A549 (cell line): ENCODE results near the gene CHST11. TPM values are rescaled to one million over a fixed set of nuclear protein-coding genes. Genes with fewer than 3 reads are reported as not detected.

ENCODE experiments used
- ATAC-seq, 2 experiments: fragments of 200-7000 bp in 1 of 2; fragments of >200 bp in 1 of 2; cut with Nextera tagmentation in 1 of 2; cut with Tn5 transposase in 1 of 2; 3 replicates each; pipeline versions ENCODE4 v1.8.0 to v1.9.1; 2018 to 2020; ENCODE audit warnings: mild to moderate bottlenecking in 1 of 2, moderate library complexity in 1 of 2
- CTCF ChIA-PET: fragments of 300-600 bp; sonication (Branson Sonifier 250); formaldehyde crosslinking; extraction: SDS; loops from one replicate; lab custom pipeline; 2021; ENCODE audit warnings: antibody characterized with exemption, inconsistent platforms; lab: Yijun Ruan, JAX
- POLR2A ChIA-PET: fragments of 350-600 bp; formaldehyde crosslinking; extraction: SDS; loops from one replicate; lab custom pipeline; 2021; ENCODE audit warnings: antibody characterized with exemption, inconsistent platforms; lab: Yijun Ruan, JAX
- DNase-seq, 2 experiments: peaks; one replicate each; pipeline versions ENCODE4 v3.0.0 to v3.0.0-alpha.2; 2011 to 2016; ENCODE audit warnings: low read depth in 1 of 2, low spot score in 1 of 2
- FAIRE-seq: peaks from 2 replicates; lab custom pipeline; 2011; peaks lifted over from hg19 to GRCh38; lab: Jason Lieb, UNC
- H3K27ac ChIP-seq, 2 experiments: fragments of >200 bp; sonication (Bioruptor Twin); formaldehyde crosslinking; 3 replicates each; pipeline ENCODE4 v1.5.1; 2016 to 2017
- H3K4me1 ChIP-seq: fragments of >200 bp; sonication (Bioruptor Twin); formaldehyde crosslinking; 3 replicates; pipeline ENCODE4 v1.6.1; 2016
- H3K4me2 ChIP-seq: fragments of >200 bp; sonication (Bioruptor Twin); formaldehyde crosslinking; 3 replicates; pipeline ENCODE4 v1.6.1; 2016
- H3K4me3 ChIP-seq: fragments of >200 bp; sonication (Bioruptor Twin); formaldehyde crosslinking; 3 replicates; pipeline ENCODE4 v1.5.1; 2016
- H3K9me3 ChIP-seq: fragments of >200 bp; sonication (Bioruptor Twin); formaldehyde crosslinking; 3 replicates; pipeline ENCODE4 v1.6.1; 2016
- BHLHE40 ChIP-seq: IDR thresholded peaks from 2 replicates; pipeline ENCODE4 v1.6.1; 2012; ENCODE audit warnings: low read depth, low read length, inconsistent platforms
- CBX2 ChIP-seq: fragments of 200-600 bp; sonication (generic); IDR thresholded peaks from 2 replicates; pipeline ENCODE4 v1.6.1; 2016; ENCODE audit warnings: low read depth, mild to moderate bottlenecking, borderline replicate concordance
- EHF ChIP-seq: fragments of 250-450 bp; sonication (Bioruptor Pico); IDR thresholded peaks from 2 replicates; pipeline ENCODE4 v1.5.0; 2020; ENCODE audit warnings: mild to moderate bottlenecking
- EHMT2 ChIP-seq: fragments of 200-600 bp; sonication (generic); IDR thresholded peaks from 2 replicates; pipeline ENCODE4 v1.6.1; 2016; ENCODE audit warnings: antibody characterized with exemption, low read depth, mild to moderate bottlenecking, moderate library complexity
- ESRRA ChIP-seq: fragments of 150-350 bp; IDR thresholded peaks from 2 replicates; pipeline ENCODE4 v1.6.1; 2014; ENCODE audit warnings: mild to moderate bottlenecking, low read length, borderline replicate concordance
- HEYL ChIP-seq: fragments of 250-450 bp; sonication (Bioruptor Pico); IDR thresholded peaks from 2 replicates; pipeline ENCODE4 v1.8.0; 2021; ENCODE audit warnings: mild to moderate bottlenecking, moderate library complexity
- KDM5A ChIP-seq: fragments of 200-600 bp; sonication (generic); IDR thresholded peaks from 2 replicates; pipeline ENCODE4 v1.6.1; 2016; ENCODE audit warnings: antibody characterized with exemption, mild to moderate bottlenecking
- MAZ ChIP-seq: fragments of 150-350 bp; IDR thresholded peaks from 2 replicates; pipeline ENCODE4 v1.6.1; 2014; ENCODE audit warnings: antibody characterized with exemption, low read depth, low read length, borderline replicate concordance
- MYC ChIP-seq: IDR thresholded peaks from 2 replicates; pipeline ENCODE4 v1.6.1; 2012; ENCODE audit warnings: mild to moderate bottlenecking, inconsistent platforms, low read length, improper control_type of control experiment, borderline replicate concordance
- NR3C1 ChIP-seq: fragments of >200 bp; sonication (Bioruptor Twin); formaldehyde crosslinking; IDR thresholded peaks from 3 replicates; pipeline ENCODE4 v1.6.1; 2017
- POLR2AphosphoS2 ChIP-seq: conservative IDR thresholded peaks from 2 replicates; pipeline ENCODE4 v1.6.1; 2012; ENCODE audit warnings: low read length, improper control_type of control experiment, inconsistent platforms
- RFX5 ChIP-seq: fragments of 450-650 bp; IDR thresholded peaks from 2 replicates; pipeline ENCODE4 v1.7.1; 2014; ENCODE audit warnings: antibody characterized with exemption, mild to moderate bottlenecking, moderate library complexity
- TFCP2L1 ChIP-seq: fragments of 250-450 bp; sonication (Bioruptor Pico); IDR thresholded peaks from 2 replicates; pipeline ENCODE4 v1.5.0; 2021; ENCODE audit warnings: mild to moderate bottlenecking
- TP53 ChIP-seq: fragments of 250-450 bp; sonication (Bioruptor Pico); IDR thresholded peaks from 2 replicates; pipeline ENCODE4 v1.5.0; 2021; ENCODE audit warnings: mild to moderate bottlenecking, moderate library complexity
- ZNF302 ChIP-seq: fragments of 250-450 bp; sonication (Bioruptor Pico); IDR thresholded peaks from 2 replicates; pipeline ENCODE4 v1.9.0; 2021; ENCODE audit warnings: inconsistent platforms, mild to moderate bottlenecking, moderate library complexity
- WGBS: methylation state at CpG from one replicate; pipeline ENCODE4 v1.1.6; 2017; ENCODE audit errors: missing lambda C conversion rate; 5-methylcytosine and 5-hydroxymethylcytosine counted together
- polyA plus RNA-seq, 4 experiments: library from polyadenylated mRNA; depleted of rRNA in 3 of 4; stranded (reverse); fragments of >200 nt; fragmentation: RNase III in 1 of 4; extraction: RNeasy Plus Mini Kit Qiagen cat#74134 plus additional on column Dnase treatment in 1 of 4; gene quantifications; 2 replicates in 3 of 4; 3 replicates in 1 of 4; pipeline ENCODE4 v1.2.3, GENCODE V29; 2011 to 2017
- TF ChIP-seq, protein P1 (sequence below): fragments of 450-650 bp; IDR thresholded peaks from 2 replicates; pipeline ENCODE4 v1.6.1; 2014; ENCODE audit warnings: antibody characterized with exemption
- TF ChIP-seq, protein P2 (sequence below): fragments of >200 bp; sonication (Bioruptor Twin); formaldehyde crosslinking; IDR thresholded peaks from 3 replicates; pipeline ENCODE4 v1.6.1; 2016
- TF ChIP-seq, protein P3 (sequence below): IDR thresholded peaks from 2 replicates; pipeline ENCODE4 v1.6.1; 2012; ENCODE audit warnings: low read depth, borderline replicate concordance
- TF ChIP-seq, protein P4 (sequence below): IDR thresholded peaks from 2 replicates; pipeline ENCODE4 v1.6.1; 2012
- TF ChIP-seq, protein P5 (sequence below): fragments of >200 bp; sonication (Bioruptor Twin); formaldehyde crosslinking; IDR thresholded peaks from 2 replicates; pipeline ENCODE4 v1.6.1; 2016
- TF ChIP-seq, protein P6 (sequence below): IDR thresholded peaks from 2 replicates; pipeline ENCODE4 v1.6.1; 2012
- TF ChIP-seq, protein P7 (sequence below): fragments of 150-350 bp; IDR thresholded peaks from 2 replicates; pipeline ENCODE4 v1.6.1; 2014; ENCODE audit warnings: low read depth, mild to moderate bottlenecking, low read length
- TF ChIP-seq, protein P8 (sequence below): fragments of 250-450 bp; sonication (Bioruptor Pico); IDR thresholded peaks from 2 replicates; pipeline ENCODE4 v1.5.0; 2021; ENCODE audit warnings: mild to moderate bottlenecking, moderate library complexity, borderline replicate concordance

Gene CHST11
- polyA plus RNA-seq, 2 of the 4 experiments (the other 2 are of a cell fraction), result 19.2 to 21.8 TPM

DNA sequence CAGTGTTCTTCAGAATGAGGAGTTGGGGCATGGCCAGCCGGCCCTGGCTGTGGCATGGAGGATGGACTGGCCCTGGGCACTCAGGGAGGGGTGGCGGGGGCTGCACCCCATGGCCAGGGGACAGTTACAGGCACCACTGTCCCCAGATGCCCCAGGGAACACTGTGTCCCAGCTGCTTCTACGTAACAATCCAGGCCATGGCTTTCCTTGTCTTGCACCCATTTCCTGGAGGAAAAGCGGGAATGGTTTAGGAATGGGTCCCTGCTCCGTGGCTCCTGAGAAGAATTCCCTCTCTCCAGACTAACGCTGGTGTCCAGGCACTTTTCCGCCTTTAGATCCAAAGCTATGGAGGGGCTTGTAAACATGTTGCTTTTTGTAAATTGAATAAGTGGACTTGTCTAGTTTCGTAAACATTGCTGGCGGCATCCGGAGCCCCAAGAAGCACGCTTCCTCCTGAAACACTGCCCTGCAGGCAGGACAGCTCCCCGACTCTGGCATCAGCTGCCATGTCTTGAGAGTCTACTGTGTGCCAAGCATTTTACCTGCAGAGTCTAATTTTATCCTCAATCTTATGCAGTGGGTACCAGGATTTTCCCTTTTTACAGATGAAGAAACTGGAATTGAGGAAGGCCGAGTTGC is 263.1 kb downstream of the CHST11 start:
- WGBS, result 91% methylated on average over 13 of the region's 13 CpGs
- H3K4me2 ChIP-seq, result no peak overlapping the region
- DNase-seq, result no peak
- no peak for ATAC-seq
- ChIA-PET POLR2A (no interaction called here), CTCF (interaction anchor here (1.1 to 1.8 kb wide), 3 partner anchors 70 to 338 kb away, joined by 3 to 5 read pairs (median 3); no protein-coding TSS in a partner anchor)
- H3K4me1 ChIP-seq, result no peaks in the 10 kb centered on the region
- TF ChIP-seq, protein P1, sequence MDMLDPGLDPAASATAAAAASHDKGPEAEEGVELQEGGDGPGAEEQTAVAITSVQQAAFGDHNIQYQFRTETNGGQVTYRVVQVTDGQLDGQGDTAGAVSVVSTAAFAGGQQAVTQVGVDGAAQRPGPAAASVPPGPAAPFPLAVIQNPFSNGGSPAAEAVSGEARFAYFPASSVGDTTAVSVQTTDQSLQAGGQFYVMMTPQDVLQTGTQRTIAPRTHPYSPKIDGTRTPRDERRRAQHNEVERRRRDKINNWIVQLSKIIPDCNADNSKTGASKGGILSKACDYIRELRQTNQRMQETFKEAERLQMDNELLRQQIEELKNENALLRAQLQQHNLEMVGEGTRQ, result no peak
- TF ChIP-seq CBX2 (no peak), EHF (no peak), ESRRA (no peak), MYC (no peak), POLR2AphosphoS2 (no peak), ZNF302 (CRISPR knock-in tag) (no peak), RFX5 (no peak), KDM5A (no peak)
- TF ChIP-seq, protein P2, sequence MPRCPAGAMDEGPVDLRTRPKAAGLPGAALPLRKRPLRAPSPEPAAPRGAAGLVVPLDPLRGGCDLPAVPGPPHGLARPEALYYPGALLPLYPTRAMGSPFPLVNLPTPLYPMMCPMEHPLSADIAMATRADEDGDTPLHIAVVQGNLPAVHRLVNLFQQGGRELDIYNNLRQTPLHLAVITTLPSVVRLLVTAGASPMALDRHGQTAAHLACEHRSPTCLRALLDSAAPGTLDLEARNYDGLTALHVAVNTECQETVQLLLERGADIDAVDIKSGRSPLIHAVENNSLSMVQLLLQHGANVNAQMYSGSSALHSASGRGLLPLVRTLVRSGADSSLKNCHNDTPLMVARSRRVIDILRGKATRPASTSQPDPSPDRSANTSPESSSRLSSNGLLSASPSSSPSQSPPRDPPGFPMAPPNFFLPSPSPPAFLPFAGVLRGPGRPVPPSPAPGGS, result no peak
- no peaks in the 10 kb centered on the region for H3K9me3 ChIP-seq
- no peak overlapping the region for H3K4me3 ChIP-seq
- no peak for FAIRE-seq
- no peak overlapping the region for H3K27ac ChIP-seq

DNA sequence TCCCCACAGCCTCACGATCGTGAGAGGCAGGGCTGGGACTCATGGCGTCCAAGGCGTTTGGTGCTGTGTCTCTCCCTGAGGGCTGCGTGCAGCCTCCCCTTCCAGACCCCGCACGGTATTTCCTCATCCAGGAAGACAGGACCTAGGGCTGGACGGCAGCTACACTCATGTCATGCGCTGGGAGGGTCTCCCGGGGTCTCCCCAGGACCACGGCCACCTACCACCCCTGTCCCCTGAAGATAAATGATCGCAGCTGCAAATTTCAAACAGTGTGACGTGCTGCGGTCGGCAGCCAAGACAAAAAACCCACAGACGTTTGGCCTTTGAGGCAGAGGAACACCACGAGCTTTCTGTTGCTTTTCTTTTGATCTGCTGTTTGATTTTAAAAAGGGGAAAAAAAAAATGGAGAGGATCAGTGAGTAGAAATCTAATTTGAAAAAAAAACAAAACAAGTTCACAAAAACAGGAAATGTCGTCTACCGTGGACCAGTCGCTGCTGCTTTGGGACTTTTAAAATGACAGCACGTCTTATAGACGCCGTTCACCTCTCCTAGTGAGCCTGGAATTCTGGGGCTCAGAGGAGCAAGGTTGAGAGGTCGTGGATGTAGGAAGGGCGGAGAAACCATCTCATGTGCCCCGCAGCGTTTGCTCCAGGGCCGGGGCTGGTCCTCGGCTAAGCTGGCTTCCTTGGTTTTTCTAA is 263.7 kb downstream of the CHST11 start:
- Histone ChIP-seq H3K9me3 (no peaks in the 10 kb centered on the region), H3K27ac (no peak overlapping the region), H3K4me3 (no peak overlapping the region), H3K4me1 (no peaks in the 10 kb centered on the region), H3K4me2 (no peak overlapping the region)
- FAIRE-seq (no peak), DNase-seq (no peak), ATAC-seq (no peak)
- ChIA-PET CTCF (interaction anchor here (1.1 to 1.4 kb wide), 2 partner anchors 70 to 263 kb away, joined by 3 read pairs; no protein-coding TSS in a partner anchor), POLR2A (no interaction called here)
- 90% methylated on average over 29 of the region's 29 CpGs for WGBS
- TF ChIP-seq MAZ (no peak), MYC (no peak), CBX2 (no peak), EHMT2 (no peak), NR3C1 (no peak), TP53 (CRISPR knock-in tag) (no peak), HEYL (CRISPR knock-in tag) (no peak), ESRRA (no peak), POLR2AphosphoS2 (no peak), TFCP2L1 (no peak), BHLHE40 (no peak)
- TF ChIP-seq, protein P3, sequence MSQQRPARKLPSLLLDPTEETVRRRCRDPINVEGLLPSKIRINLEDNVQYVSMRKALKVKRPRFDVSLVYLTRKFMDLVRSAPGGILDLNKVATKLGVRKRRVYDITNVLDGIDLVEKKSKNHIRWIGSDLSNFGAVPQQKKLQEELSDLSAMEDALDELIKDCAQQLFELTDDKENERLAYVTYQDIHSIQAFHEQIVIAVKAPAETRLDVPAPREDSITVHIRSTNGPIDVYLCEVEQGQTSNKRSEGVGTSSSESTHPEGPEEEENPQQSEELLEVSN, result no peak
- TF ChIP-seq, protein P4, sequence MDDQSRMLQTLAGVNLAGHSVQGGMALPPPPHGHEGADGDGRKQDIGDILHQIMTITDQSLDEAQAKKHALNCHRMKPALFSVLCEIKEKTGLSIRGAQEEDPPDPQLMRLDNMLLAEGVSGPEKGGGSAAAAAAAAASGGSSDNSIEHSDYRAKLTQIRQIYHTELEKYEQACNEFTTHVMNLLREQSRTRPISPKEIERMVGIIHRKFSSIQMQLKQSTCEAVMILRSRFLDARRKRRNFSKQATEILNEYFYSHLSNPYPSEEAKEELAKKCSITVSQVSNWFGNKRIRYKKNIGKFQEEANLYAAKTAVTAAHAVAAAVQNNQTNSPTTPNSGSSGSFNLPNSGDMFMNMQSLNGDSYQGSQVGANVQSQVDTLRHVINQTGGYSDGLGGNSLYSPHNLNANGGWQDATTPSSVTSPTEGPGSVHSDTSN, result no peak
- TF ChIP-seq, protein P1, result no peak
- TF ChIP-seq, protein P5, sequence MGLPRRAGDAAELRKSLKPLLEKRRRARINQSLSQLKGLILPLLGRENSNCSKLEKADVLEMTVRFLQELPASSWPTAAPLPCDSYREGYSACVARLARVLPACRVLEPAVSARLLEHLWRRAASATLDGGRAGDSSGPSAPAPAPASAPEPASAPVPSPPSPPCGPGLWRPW, result no peak
- TF ChIP-seq, protein P6, sequence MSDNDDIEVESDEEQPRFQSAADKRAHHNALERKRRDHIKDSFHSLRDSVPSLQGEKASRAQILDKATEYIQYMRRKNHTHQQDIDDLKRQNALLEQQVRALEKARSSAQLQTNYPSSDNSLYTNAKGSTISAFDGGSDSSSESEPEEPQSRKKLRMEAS, result no peak
- TF ChIP-seq, protein P7, sequence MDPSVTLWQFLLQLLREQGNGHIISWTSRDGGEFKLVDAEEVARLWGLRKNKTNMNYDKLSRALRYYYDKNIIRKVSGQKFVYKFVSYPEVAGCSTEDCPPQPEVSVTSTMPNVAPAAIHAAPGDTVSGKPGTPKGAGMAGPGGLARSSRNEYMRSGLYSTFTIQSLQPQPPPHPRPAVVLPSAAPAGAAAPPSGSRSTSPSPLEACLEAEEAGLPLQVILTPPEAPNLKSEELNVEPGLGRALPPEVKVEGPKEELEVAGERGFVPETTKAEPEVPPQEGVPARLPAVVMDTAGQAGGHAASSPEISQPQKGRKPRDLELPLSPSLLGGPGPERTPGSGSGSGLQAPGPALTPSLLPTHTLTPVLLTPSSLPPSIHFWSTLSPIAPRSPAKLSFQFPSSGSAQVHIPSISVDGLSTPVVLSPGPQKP, result no peak
- TF ChIP-seq, protein P8, sequence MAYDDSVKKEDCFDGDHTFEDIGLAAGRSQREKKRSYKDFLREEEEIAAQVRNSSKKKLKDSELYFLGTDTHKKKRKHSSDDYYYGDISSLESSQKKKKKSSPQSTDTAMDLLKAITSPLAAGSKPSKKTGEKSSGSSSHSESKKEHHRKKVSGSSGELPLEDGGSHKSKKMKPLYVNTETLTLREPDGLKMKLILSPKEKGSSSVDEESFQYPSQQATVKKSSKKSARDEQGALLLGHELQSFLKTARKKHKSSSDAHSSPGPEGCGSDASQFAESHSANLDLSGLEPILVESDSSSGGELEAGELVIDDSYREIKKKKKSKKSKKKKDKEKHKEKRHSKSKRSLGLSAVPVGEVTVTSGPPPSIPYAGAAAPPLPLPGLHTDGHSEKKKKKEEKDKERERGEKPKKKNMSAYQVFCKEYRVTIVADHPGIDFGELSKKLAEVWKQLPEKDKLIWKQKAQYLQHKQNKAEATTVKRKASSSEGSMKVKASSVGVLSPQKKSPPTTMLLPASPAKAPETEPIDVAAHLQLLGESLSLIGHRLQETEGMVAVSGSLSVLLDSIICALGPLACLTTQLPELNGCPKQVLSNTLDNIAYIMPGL (CRISPR knock-in tag), result no peak
